ENCODE data around the gene CEBPZOS. TPM values are rescaled to one million over a fixed set of nuclear protein-coding genes. Genes with fewer than 3 reads are reported as not detected.
"Not testable (repeated sequence)": the region's sequence is repeated elsewhere in the genome, so short reads cannot be mapped to it uniquely, and the experiment has no call there.

CEBPZOS gene
- total and polyA plus RNA-seq, 10 of the 15 experiments (the other 5 are each of a cell fraction or from before 2014, with no cell fraction given), result 22.9 to 50.8 (median 39.1) TPM

DNA sequence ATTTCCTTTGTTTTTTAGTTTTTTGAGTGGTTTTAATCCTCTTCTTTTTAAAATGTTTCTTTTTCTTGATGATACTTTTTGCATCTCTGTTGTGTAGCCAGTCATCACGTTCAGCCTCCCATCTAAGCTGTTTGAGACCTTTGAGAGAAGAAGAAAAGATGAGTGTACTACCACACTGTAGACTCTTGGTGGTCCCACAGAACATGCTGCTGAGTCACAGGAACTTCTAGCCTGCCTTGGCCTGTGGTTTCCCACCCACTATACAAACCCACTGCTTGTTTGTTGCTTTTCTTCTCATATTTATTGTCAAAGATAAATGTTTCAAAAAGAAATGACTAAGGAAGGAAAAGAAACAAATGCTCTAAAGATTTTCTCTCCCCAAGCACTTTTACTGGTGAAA is 5.5 kb downstream of the CEBPZOS start:
- BruUV-seq (replicated peaks), result no TSS peak
- peaks cover 4 to 38% of the 10 kb centered on the region in 2 experiments for H3K36me3 ChIP-seq (ENCODE audit: control insufficient read depth in 2 of 2, insufficient read depth in 2 of 2, low read length in 1 of 2)
- intact Hi-C loops (cut with micrococcal nuclease; ENCODE audit: unreplicated experiment), result no loop called here
- H3K9me3 ChIP-seq (replicated peaks; ENCODE audit: control insufficient read depth, insufficient read depth, low read length), result peaks cover 9% of the 10 kb centered on the region
- peaks cover 5% of the 10 kb centered on the region; the same call in 1 of the 2 replicates for H3K4me1 ChIP-seq (ENCODE audit: control insufficient read depth, insufficient read depth, low read length)
- RAD21 ChIA-PET (ENCODE audit: unreplicated experiment), result interaction anchor here (0.6 to 1.0 kb wide), 2 partner anchors 10 to 789 kb away, joined by 3 to 4 read pairs; no protein-coding TSS in a partner anchor
- SMC1A ChIA-PET (ENCODE audit: uncharacterized antibody, unreplicated experiment), result interaction anchor here (1.2 to 1.7 kb wide), 2 partner anchors 17 to 22 kb away, joined by 3 to 4 read pairs; no protein-coding TSS in a partner anchor
- CTCF ChIA-PET, result interaction anchor here (0.6 to 1.0 kb wide), 4 partner anchors 17 to 86 kb away, joined by 3 to 4 read pairs (median 3); partner anchors contain the start of genes CEBPZ and NDUFAF7
- FAIRE-seq, result no peak
- POLR2A ChIA-PET, result interaction anchor here (0.6 to 0.9 kb wide), 2 partner anchors 30 to 417 kb away, joined by 3 read pairs; partner anchors contain the start of gene NDUFAF7
- ATAC-seq, result peak; percentile 21; the same call in 1 of the 3 replicates
- H3K9ac ChIP-seq (ENCODE audit: control insufficient read depth, insufficient read depth, low read length), result no peak overlapping the region
- WGBS (ENCODE audit: insufficient coverage, insufficient replicate concordance, low lambda C conversion rate, missing lambda C conversion rate), result 40% methylated on average over 1 of the region's 1 CpG
- no peak for DNase-seq (ENCODE audit: low read depth, low spot score)
- in situ Hi-C loops (cut with MboI), result no loop called here
- H3K79me2 ChIP-seq (ENCODE audit: control insufficient read depth, insufficient read depth, low read length), result peaks cover 38% of the 10 kb centered on the region
- H2AFZ ChIP-seq (ENCODE audit: control insufficient read depth, low read depth, low read length), result no peak overlapping the region
- 0 out of 2 replicates have a peak overlapping the region, but pooled peaks have one; percentile 24 for H3K27ac ChIP-seq (ENCODE audit: control insufficient read depth, insufficient read depth)
- H3K4me3 ChIP-seq, result no peak overlapping the region
- H3K27me3 ChIP-seq (replicated peaks in 1 of 2; ENCODE audit: control insufficient read depth in 2 of 2, insufficient read depth in 2 of 2, low read length in 1 of 2), result no peaks in the 10 kb centered on the region
- no peak overlapping the region for H3K4me2 ChIP-seq (ENCODE audit: control insufficient read depth, insufficient read depth)
- peak; percentile 55 for TF ChIP-seq RUNX3 (IDR thresholded peaks at IDR 0.05; ENCODE audit: low read length)
- no peak for TF ChIP-seq TCF7 (IDR thresholded peaks at IDR 0.05; ENCODE audit: borderline replicate concordance)
- H4K20me1 ChIP-seq (ENCODE audit: control insufficient read depth, insufficient read depth), result no peaks in the 10 kb centered on the region

GRCh38 chr2:37203708-37204107 is 7.4 kb downstream of the CEBPZOS start:
- no peak for FAIRE-seq
- H3K79me2 ChIP-seq (ENCODE audit: control insufficient read depth, insufficient read depth, low read length), result peaks cover 21% of the 10 kb centered on the region
- H3K27me3 ChIP-seq (replicated peaks in 1 of 2; ENCODE audit: control insufficient read depth in 2 of 2, insufficient read depth in 2 of 2, low read length in 1 of 2), result no peaks in the 10 kb centered on the region
- ATAC-seq, result no peak
- WGBS (ENCODE audit: insufficient coverage, insufficient replicate concordance, low lambda C conversion rate, missing lambda C conversion rate), result 96% methylated on average over 2 of the region's 2 CpGs
- no peak overlapping the region for H3K27ac ChIP-seq (ENCODE audit: control insufficient read depth, insufficient read depth)
- peaks cover 14% of the 10 kb centered on the region for H3K9me3 ChIP-seq (replicated peaks; ENCODE audit: control insufficient read depth, insufficient read depth, low read length)
- ChIA-PET CTCF (no interaction called here), SMC1A (ENCODE audit: uncharacterized antibody, unreplicated experiment) (interaction anchor here (0.6 to 2.1 kb wide), 3 partner anchors 13 to 35 kb away, joined by 3 to 6 read pairs (median 3); no protein-coding TSS in a partner anchor), RAD21 (ENCODE audit: unreplicated experiment) (no interaction called here), POLR2A (no interaction called here)
- peaks cover 4 to 41% of the 10 kb centered on the region in 2 experiments for H3K36me3 ChIP-seq (ENCODE audit: control insufficient read depth in 2 of 2, insufficient read depth in 2 of 2, low read length in 1 of 2)
- intact Hi-C loops (cut with micrococcal nuclease; ENCODE audit: unreplicated experiment) (no loop called here), in situ Hi-C loops (cut with MboI) (no loop called here)
- no peak overlapping the region for H3K4me2 ChIP-seq (ENCODE audit: control insufficient read depth, insufficient read depth)
- no peak overlapping the region for H3K9ac ChIP-seq (ENCODE audit: control insufficient read depth, insufficient read depth, low read length)
- no peak overlapping the region for H3K4me3 ChIP-seq
- H2AFZ ChIP-seq (ENCODE audit: control insufficient read depth, low read depth, low read length), result no peak overlapping the region
- no TSS peak for BruUV-seq (replicated peaks)
- DNase-seq (ENCODE audit: low read depth, low spot score), result no peak
- H3K4me1 ChIP-seq (ENCODE audit: control insufficient read depth, insufficient read depth, low read length), result no peaks in the 10 kb centered on the region
- TF ChIP-seq SIX5 (IDR thresholded peaks at IDR 0.05; ENCODE audit: low read depth, low read length, severe bottlenecking), result no peak
- no peak for TF ChIP-seq ZSCAN29 (IDR thresholded peaks at IDR 0.05)
- no peaks in the 10 kb centered on the region for H4K20me1 ChIP-seq (ENCODE audit: control insufficient read depth, insufficient read depth)

GRCh38 chr2:37205071-37205661 is 8.9 kb downstream of the CEBPZOS start:
- POLR2A ChIA-PET; intact Hi-C loops (cut with micrococcal nuclease; ENCODE audit: unreplicated experiment): not testable (repeated sequence)

More at GRCh38 chr2:37205071-37205661, 8.9 kb downstream of the CEBPZOS start:
- TSS peak; percentile 31 for BruUV-seq (replicated peaks)
- H3K4me1 ChIP-seq (ENCODE audit: control insufficient read depth, insufficient read depth, low read length); H3K27me3 ChIP-seq (replicated peaks in 1 of 2; ENCODE audit: control insufficient read depth in 2 of 2, insufficient read depth in 2 of 2, low read length in 1 of 2); H4K20me1 ChIP-seq (ENCODE audit: control insufficient read depth, insufficient read depth); H3K9ac ChIP-seq (ENCODE audit: control insufficient read depth, insufficient read depth, low read length); H3K79me2 ChIP-seq (ENCODE audit: control insufficient read depth, insufficient read depth, low read length); SMC1A ChIA-PET (ENCODE audit: uncharacterized antibody, unreplicated experiment); ATAC-seq; H3K4me2 ChIP-seq (ENCODE audit: control insufficient read depth, insufficient read depth); DNase-seq (ENCODE audit: low read depth, low spot score); H2AFZ ChIP-seq (ENCODE audit: control insufficient read depth, low read depth, low read length); FAIRE-seq; H3K4me3 ChIP-seq; CTCF ChIA-PET; H3K27ac ChIP-seq (ENCODE audit: control insufficient read depth, insufficient read depth); RAD21 ChIA-PET (ENCODE audit: unreplicated experiment); in situ Hi-C loops (cut with MboI): not testable (repeated sequence)
- Histone ChIP-seq H3K9me3 (replicated peaks; ENCODE audit: control insufficient read depth, insufficient read depth, low read length) (peaks cover 14% of the 10 kb centered on the region), H3K36me3 (ENCODE audit: control insufficient read depth in 2 of 2, insufficient read depth in 2 of 2, low read length in 1 of 2) (peaks cover 4 to 40% of the 10 kb centered on the region in 2 experiments)
- WGBS (ENCODE audit: insufficient coverage, insufficient replicate concordance, low lambda C conversion rate, missing lambda C conversion rate), result 86% methylated on average over 7 of the region's 8 CpGs
